Stimulated activated CD8-positive, alpha-beta memory T cell treated with anti-CD3 and anti-CD28 coated beads, Interleukin-2, amount 100 ng/mL, for 48 hours (primary cell): ENCODE data around the gene BCKDHB.

Experiments
- DNase-seq, 2 donors: peaks; one replicate each; pipeline ENCODE4 v3.0.0-alpha.2; 2020; ENCODE audit warnings: low read depth in 2 of 2

BCKDHB gene

DNA sequence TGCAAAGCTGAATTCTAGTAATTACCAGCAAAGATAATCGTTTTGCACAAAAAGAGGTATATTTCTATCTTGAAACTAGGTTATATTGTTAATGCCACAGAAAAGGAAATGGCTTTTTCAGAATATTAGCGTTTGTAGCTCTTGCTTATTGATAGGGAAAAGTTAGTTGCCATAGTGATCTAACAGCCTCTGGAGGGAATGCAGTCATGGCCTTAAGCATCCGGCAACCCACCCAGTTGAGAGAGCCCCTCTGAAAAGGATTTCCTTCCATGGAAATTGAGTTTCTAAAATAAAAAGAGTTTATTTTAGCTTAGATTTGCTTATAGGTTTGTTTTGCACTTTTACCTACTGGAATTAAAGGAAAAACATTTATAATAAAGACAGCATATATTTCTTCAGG, 224.5 kb downstream of the BCKDHB start:
- DNase-seq, result no peak

GRCh38 chr6:80331522-80331921, 225.1 kb downstream of the BCKDHB start:
- DNase-seq, result no peak

- no peak for DNase-seq
Measured at GRCh38 chr6:80331974-80332373, 225.5 kb downstream of the BCKDHB start.

DNA sequence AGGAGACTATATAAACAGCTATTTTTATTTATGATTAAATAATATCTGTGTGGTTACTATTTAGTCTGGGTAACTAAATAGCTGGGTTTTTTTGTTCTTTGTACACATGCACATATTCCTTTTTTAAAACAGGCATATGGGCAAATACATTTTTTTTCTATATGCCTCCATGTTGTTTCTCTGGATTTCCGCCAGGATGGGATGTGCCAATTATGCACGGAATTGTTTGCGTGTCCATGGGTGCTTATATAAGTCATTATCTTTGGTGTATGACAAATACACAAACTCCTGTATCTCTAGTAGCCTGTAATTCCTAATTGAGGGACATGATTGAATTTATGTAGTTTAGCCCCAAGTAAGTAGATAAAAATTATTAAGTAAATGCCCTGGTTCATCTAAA, 226.9 kb downstream of the BCKDHB start:
- no peak for DNase-seq

GRCh38 chr6:80335121-80335531, 228.7 kb downstream of the BCKDHB start:
- DNase-seq, result no peak

GRCh38 chr6:80336911-80337310, 230.4 kb downstream of the BCKDHB start:
- no peak for DNase-seq

- peak; percentile 54 to 62 for DNase-seq
Measured at GRCh38 chr6:80338201-80338836, 231.8 kb downstream of the BCKDHB start.

DNA sequence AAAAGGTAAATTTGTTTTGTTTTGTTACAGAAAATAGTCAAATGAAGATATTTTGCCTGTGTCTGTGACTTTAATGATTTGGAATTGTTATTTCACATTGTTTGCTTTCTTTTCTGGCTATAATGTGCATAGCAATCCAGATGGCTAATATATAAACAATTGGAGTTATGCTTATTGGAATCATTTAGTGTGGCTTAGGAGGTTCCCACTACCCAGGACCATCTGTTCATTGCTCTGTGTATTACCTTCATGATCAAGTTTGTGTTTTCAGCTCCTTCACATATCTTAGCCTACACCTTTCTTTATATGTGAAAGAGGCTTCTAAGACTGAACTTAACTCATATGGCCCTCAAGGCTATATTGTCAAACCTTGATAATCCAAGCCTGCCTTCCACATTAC, 232.9 kb downstream of the BCKDHB start:
- no peak for DNase-seq

GRCh38 chr6:80340280-80340679, 233.8 kb downstream of the BCKDHB start:
- no peak for DNase-seq

- DNase-seq, result no peak
Measured at GRCh38 chr6:80340686-80341085, 234.2 kb downstream of the BCKDHB start.

DNA sequence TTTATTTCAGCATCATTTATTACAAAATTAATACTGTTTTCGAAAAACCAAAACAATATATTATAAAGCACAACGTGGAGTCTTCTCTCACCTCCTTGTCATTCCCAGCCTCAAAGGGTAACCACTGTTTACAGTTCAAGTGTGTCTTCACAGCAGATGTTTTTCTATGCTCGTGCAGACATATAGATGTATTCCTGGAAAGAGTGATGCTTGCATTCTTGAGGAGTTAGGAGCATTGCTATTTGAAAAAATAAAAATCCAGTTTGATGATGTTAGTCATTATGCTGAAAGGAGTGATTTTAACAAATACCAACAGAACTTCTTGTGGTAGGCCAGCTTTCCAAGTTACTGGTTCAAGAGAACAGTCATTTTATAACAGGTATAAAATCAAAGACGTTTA, 234.9 kb downstream of the BCKDHB start:
- DNase-seq, result no peak

- no peak for DNase-seq
Measured at GRCh38 chr6:80343511-80343910, 237.0 kb downstream of the BCKDHB start.

DNA sequence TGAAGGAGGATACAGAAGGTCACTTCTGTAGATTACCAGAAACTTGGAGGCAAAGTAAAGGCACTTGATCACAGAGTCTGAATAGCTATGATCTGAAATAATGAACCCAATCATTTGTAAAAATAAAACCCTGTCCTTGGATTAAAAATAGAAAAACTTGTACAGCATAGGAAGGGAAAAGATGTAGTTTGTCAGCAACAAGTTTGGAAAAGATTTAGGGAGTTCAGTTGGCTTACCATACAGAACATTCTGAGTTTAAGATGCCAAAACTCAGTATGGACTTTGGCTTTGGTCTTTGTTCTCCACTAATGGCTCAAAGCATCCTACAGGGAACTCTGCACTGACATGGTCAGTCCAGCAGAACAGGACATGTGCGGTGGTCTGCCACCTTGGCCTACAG, 240.6 kb downstream of the BCKDHB start:
- DNase-seq, result no peak

GRCh38 chr6:80348263-80348662, 241.8 kb downstream of the BCKDHB start:
- no peak for DNase-seq

DNA sequence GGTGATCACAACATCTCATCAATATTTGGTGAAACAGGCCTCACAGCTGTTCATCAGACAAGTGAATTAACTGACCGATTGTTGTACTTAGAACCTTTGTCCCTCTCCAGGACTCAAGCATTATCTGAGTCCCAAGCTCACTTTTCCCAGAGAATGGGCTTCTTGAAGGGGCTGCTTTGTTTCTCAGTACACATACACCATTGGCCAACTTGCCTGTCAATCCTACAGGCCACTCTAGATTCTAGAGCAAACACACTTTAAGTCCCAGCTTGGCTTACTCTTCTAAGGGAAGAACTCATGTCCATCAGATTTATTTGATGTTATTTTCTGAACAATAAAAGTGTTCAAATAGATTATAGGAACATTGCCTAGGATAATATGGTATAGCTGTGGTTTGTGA, 249.5 kb downstream of the BCKDHB start:
- DNase-seq, result no peak

DNA sequence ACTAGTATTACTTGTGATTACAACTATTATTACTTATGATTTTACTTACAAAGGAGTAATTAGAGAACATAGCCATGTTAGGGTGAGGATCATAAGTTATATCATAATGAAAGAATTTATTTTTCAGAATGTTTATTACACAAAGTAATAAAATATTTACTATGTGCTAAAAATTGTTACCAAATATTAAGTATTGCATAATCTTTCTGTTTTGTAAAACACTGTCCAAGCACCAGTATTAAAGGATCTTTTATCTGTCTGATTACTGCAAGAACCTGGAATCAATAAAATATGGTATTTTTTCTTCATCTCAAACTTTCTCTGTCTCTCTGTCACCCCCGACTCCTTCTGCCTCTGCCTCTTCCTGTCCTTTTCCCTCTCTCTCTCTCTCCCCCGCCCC, 250.1 kb downstream of the BCKDHB start:
- DNase-seq, result no peak

GRCh38 chr6:80357081-80357480, 250.6 kb downstream of the BCKDHB start:
- DNase-seq, result no peak

DNA sequence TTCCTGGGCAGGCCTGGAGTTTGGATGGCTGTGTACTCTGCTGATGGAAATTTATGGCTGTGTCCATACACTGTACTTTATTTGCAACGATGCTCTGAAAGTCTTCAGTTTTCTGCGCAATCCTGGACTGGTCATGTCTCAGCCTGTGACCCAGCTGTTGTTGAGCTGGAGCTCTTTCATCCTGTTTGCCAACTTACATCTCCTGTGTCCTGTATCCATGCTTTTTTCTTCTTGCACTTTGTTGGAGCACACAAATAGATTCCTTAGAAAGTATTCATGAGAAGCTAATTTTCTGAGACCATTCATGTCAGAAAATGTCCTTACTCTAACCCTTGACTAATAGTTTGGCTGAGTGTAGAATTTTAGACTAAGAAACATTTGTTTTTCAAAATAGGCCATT, 251.2 kb downstream of the BCKDHB start:
- DNase-seq, result no peak

GRCh38 chr6:80363501-80364122, 257.1 kb downstream of the BCKDHB start:
- DNase-seq, result no peak

DNA sequence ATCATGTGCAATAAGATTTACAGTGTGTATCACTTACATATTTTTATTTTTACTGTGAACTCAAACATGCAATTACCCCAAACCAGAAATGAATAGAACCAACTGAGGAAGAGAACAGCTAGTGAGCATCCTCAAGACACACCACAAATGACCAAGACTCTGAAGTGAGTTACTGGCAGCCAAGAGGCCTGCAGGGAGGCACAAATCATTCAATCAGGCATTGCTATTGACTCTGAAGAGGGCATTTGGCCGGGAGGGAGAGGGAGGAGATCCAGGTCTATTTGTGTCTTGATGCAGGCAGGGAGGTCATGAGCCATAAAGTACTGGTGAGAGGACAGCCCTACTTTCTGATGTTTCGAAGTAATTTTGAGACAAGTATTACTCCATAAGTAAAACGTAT, 257.7 kb downstream of the BCKDHB start:
- no peak for DNase-seq

DNA sequence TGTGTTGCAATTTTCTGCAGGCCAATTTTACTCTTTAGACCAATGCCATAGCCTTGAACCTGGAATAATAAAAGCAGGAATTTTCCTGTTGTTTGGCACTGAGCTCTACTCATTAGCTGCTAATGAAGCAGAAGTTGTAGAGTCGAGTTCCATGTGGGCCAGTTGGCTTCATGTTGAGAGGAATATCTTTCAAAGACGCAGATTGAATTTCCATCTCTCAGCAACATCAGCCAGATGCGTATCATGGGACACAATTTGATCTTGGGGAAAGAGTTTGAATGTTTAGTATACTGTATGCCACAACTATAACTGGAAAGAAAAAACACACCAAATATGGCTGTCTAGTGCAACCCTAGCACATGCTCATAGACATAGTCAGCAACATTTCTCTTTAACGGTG, 259.6 kb downstream of the BCKDHB start:
- DNase-seq, result no peak

GRCh38 chr6:80366714-80367113, 260.2 kb downstream of the BCKDHB start:
- DNase-seq, result no peak

GRCh38 chr6:80376411-80376810, 269.9 kb downstream of the BCKDHB start:
- DNase-seq, result no peak

DNA sequence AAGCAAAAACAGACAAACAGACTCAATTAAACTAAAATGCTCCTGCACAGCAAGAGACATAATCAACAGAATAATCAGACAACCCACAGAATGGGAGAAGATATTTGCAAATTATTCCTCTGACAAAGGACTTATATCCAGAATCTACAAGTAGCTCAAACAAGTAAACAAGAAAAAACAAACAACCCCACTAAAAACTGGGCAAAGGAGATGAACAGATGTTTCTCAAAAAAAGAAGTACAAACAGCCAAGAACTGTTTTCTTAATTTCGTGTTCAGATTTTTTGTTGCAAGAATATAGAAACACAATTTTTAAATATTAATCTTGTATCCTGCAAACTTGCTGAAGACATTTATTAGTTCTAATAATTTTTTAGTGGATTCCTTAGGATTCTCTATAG, 274.1 kb downstream of the BCKDHB start:
- DNase-seq, result no peak
